GM12864 (cell line): Measurements from ENCODE around the gene PDE4D.

Experiments
- DNase-seq: peaks from one replicate; pipeline ENCODE4 v3.0.0-alpha.2; 2011; ENCODE audit warnings: low read depth
- H3K4me3 ChIP-seq: 2 replicates; pipeline ENCODE4 v1.5.1; 2011; ENCODE audit warnings: mild to moderate bottlenecking, low read depth, low read length, control low read depth
- TF ChIP-seq, protein P1 (sequence below): IDR thresholded peaks from 2 replicates; pipeline ENCODE4 v1.5.1; 2011; ENCODE audit warnings: low read depth, mild to moderate bottlenecking, moderate library complexity, low read length, control low read depth, inconsistent platforms; ENCODE audit errors: missing control alignments

The PDE4D gene

DNA sequence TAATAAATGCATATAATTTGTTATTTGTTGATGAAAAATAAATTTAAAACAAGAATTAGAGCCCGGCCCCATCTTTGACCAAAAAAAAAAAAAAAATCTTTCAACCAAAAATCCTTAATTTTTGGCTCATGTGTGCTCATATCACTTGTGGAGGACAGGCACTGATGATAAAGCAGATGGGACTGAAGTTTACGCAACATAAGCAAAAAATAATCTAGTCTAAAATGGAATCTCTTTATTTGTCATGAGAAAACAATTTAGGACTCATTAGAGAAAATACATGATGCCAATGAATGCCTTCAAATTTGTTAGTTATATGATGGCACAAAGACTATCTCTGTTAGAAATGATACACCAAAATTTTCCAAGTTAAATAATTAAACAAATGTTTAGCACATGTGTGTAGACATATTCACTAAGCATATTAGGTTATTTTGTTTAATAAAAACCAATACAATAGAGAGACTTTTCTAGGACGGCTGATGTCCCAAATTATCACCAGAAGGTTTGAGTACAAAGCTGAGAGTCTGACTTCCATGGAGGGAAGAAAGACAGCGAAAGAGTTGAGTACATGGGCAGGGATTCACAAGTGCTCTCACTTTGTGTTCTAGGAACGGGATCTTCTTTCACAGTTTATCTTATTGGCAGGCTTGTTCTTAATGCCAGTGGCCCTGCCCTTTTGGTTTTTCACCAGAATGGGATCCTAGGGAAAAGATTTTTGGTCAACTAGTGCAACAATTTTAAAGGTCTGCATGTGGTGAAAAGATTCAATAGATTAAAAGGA, 689.2 kb downstream of the PDE4D start:
- no peak overlapping the region for H3K4me3 ChIP-seq
- no peak for DNase-seq
- TF ChIP-seq, protein P1, sequence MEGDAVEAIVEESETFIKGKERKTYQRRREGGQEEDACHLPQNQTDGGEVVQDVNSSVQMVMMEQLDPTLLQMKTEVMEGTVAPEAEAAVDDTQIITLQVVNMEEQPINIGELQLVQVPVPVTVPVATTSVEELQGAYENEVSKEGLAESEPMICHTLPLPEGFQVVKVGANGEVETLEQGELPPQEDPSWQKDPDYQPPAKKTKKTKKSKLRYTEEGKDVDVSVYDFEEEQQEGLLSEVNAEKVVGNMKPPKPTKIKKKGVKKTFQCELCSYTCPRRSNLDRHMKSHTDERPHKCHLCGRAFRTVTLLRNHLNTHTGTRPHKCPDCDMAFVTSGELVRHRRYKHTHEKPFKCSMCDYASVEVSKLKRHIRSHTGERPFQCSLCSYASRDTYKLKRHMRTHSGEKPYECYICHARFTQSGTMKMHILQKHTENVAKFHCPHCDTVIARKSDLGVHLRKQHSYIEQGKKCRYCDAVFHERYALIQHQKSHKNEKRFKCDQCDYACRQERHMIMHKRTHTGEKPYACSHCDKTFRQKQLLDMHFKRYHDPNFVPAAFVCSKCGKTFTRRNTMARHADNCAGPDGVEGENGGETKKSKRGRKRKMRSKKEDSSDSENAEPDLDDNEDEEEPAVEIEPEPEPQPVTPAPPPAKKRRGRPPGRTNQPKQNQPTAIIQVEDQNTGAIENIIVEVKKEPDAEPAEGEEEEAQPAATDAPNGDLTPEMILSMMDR: no peak

DNA sequence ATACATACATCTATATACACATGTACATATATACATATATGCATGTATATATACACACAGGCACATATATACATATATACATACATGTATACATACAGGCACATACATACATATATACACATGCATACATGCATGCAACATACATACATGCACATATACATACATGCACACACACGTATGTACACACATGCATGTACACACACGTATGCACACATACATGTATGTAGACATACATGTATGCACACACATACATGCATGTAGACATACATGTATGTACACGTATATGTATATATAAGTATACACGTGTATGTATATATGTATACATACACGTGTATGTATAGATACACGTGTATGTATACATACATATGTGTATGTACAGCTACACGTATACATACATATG, 693.7 kb downstream of the PDE4D start:
- TF ChIP-seq, protein P1: no peak
- DNase-seq: no peak
- no peak overlapping the region for H3K4me3 ChIP-seq

DNA sequence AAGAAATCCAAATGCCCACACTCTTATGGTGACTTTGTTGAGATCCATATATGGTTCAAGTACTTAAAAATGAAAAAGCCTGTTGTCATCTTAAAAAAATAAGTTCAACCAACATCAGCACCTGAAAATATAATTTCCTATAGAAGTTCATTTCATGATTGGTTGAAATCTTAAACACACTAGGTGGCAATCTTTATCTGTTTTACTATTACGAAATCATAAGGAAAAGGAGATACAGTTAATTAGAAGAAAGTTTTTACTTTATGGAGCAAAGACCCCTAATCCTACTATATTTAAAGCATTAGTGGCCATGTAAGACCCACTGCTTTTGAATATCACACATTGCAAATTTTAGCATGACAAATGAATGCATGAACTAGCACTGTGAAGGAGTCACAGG, 694.7 kb downstream of the PDE4D start:
- TF ChIP-seq, protein P1: no peak
- no peak overlapping the region for H3K4me3 ChIP-seq
- no peak for DNase-seq

DNA sequence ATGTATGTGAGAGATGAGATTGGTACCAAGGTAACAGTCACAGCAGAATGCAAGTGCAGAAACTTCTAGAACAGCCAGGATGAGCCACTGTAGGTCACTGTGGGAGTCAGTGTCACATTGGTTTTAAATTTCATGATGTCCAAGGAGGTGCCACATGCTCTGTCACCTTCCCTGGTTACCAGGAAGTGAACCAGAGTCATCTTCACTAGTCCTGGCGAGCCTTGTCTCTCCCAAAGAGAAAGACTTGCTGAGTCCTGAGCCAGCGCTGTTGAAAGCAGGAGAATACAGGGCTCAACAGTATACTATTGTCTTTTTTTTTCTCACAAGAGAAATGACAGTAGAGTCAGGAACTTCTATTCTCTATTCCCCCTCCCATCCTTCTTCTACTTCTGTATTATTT, 695.2 kb downstream of the PDE4D start:
- DNase-seq: no peak
- TF ChIP-seq, protein P1: no peak
- no peak overlapping the region for H3K4me3 ChIP-seq

DNA sequence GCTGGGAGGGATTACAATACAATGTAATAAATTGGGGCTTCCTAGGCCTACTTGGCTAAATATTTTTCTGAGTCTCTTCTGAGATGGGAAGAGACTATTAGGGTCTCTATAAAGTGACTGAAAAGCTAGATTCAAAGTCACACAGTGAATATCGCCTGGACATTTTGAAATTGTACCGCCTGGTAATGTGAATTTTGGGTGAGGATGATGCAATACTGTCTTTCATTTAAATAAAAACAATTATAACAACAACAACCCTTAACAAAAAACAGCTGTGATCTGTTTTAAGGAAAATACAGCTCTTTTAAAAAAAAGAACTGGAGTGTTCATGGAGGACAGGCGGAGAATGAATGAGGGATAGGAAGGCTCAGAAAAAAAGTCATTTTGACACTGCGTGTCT, 695.6 kb downstream of the PDE4D start:
- TF ChIP-seq, protein P1: no peak
- H3K4me3 ChIP-seq: no peak overlapping the region
- no peak for DNase-seq

DNA sequence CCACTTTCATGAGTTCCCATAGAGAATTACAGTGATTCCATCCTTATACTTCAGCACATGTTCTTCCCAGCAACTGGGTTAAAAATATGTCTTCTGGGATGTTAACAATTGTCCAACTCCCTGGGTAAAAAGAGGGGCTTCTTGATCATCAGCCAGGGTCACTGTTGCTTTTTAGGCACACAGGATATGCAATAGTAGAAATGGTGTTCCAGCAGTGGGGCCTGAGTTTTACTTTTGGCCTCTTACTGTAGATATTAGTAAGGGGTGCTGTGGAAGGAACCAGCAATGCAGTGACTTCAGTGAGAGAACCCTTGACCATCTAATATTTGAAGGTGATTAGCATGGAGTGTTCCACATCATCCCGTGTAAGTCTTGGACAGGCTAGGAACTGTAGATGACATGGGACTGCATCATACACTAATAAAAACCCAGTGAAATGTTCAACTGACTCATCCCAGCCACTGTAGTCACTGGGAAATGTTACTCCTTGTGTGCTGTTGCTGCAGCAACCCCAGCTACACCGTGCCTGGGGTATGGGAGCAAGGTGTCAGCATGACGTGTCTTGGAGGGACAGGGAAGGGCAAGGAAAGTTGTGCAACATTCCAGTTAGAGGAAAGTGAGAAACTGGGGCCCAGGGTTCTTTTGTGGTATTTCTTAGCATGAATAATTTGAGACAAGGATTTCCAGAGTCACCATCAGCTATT, 699.8 kb downstream of the PDE4D start:
- no peak overlapping the region for H3K4me3 ChIP-seq
- TF ChIP-seq, protein P1: no peak
- no peak for DNase-seq
